Measurements from ENCODE around the gene CABLES1. TPM values are rescaled to one million over a fixed set of nuclear protein-coding genes. Genes with fewer than 3 reads are reported as not detected.
"Not testable (repeated sequence)": the region's sequence is repeated elsewhere in the genome, so short reads cannot be mapped to it uniquely, and the experiment has no call there.

The CABLES1 gene
- total RNA-seq, 1 donor from 2014 or later, result 69.3 TPM

- not testable (repeated sequence) for DNase-seq (ENCODE audit: extremely low read depth, low read depth, low spot score)
These were observed 26.1 kb upstream of the CABLES1 start for GRCh38 chr18:23109163-23109562.

- no peak for DNase-seq (ENCODE audit: extremely low read depth, low read depth, low spot score)
These were observed 21.7 kb upstream of the CABLES1 start for GRCh38 chr18:23113576-23113975.

- no peak for DNase-seq (ENCODE audit: extremely low read depth, low read depth, low spot score)
These were observed 21.0 kb upstream of the CABLES1 start for GRCh38 chr18:23114171-23114881.

GRCh38 chr18:23114911-23115310, 20.4 kb upstream of the CABLES1 start:
- DNase-seq (ENCODE audit: extremely low read depth, low read depth, low spot score), result no peak

- DNase-seq (ENCODE audit: extremely low read depth, low read depth, low spot score), result peak; percentile 87
These were observed 19.6 kb upstream of the CABLES1 start for GRCh38 chr18:23115683-23116096.

- no peak for DNase-seq (ENCODE audit: extremely low read depth, low read depth, low spot score)
These were observed 14.2 kb upstream of the CABLES1 start for GRCh38 chr18:23121133-23121532.

GRCh38 chr18:23122334-23123229, 12.7 kb upstream of the CABLES1 start:
- no peak for DNase-seq (ENCODE audit: extremely low read depth, low read depth, low spot score)

GRCh38 chr18:23126376-23127056, 8.8 kb upstream of the CABLES1 start:
- DNase-seq (ENCODE audit: extremely low read depth, low read depth, low spot score), result no peak

- DNase-seq (ENCODE audit: extremely low read depth, low read depth, low spot score), result no peak
These were observed 8.2 kb upstream of the CABLES1 start for GRCh38 chr18:23127090-23127489.

- no peak for DNase-seq (ENCODE audit: extremely low read depth, low read depth, low spot score)
These were observed 5.8 kb upstream of the CABLES1 start for GRCh38 chr18:23129355-23130002.

GRCh38 chr18:23131693-23132319, 3.5 kb upstream of the CABLES1 start:
- DNase-seq (ENCODE audit: extremely low read depth, low read depth, low spot score), result peak; percentile 74

- no peak for DNase-seq (ENCODE audit: extremely low read depth, low read depth, low spot score)
These were observed 1.2 kb upstream of the CABLES1 start for GRCh38 chr18:23133860-23134779.

GRCh38 chr18:23135550-23136325, 453 bp downstream of the CABLES1 start:
- DNase-seq (ENCODE audit: extremely low read depth, low read depth, low spot score), result no peak

- no peak for DNase-seq (ENCODE audit: extremely low read depth, low read depth, low spot score)
These were observed 1.2 kb downstream of the CABLES1 start for GRCh38 chr18:23136326-23137096.

- no peak for DNase-seq (ENCODE audit: extremely low read depth, low read depth, low spot score)
These were observed 1.9 kb downstream of the CABLES1 start for GRCh38 chr18:23137097-23137635.

- DNase-seq (ENCODE audit: extremely low read depth, low read depth, low spot score), result no peak
These were observed 2.5 kb downstream of the CABLES1 start for GRCh38 chr18:23137788-23138216.

- DNase-seq (ENCODE audit: extremely low read depth, low read depth, low spot score), result no peak
These were observed 3.2 kb downstream of the CABLES1 start for GRCh38 chr18:23138471-23138870.

Data from glomerular endothelial cell (primary cell).